SH-SY5Y (cell line): ENCODE measurements around the gene PROK2.

Experiments
- GATA2 ChIP-seq: IDR thresholded peaks from 2 replicates; pipeline ENCODE4 v1.6.1; 2011; ENCODE audit warnings: mild to moderate bottlenecking, low read depth, low read length
- GATA3 ChIP-seq: IDR thresholded peaks from 2 replicates; pipeline ENCODE4 v1.6.1; 2011; ENCODE audit warnings: low read depth, mild to moderate bottlenecking, low read length, moderate library complexity

The PROK2 gene, protein sequence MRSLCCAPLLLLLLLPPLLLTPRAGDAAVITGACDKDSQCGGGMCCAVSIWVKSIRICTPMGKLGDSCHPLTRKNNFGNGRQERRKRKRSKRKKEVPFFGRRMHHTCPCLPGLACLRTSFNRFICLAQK

DNA sequence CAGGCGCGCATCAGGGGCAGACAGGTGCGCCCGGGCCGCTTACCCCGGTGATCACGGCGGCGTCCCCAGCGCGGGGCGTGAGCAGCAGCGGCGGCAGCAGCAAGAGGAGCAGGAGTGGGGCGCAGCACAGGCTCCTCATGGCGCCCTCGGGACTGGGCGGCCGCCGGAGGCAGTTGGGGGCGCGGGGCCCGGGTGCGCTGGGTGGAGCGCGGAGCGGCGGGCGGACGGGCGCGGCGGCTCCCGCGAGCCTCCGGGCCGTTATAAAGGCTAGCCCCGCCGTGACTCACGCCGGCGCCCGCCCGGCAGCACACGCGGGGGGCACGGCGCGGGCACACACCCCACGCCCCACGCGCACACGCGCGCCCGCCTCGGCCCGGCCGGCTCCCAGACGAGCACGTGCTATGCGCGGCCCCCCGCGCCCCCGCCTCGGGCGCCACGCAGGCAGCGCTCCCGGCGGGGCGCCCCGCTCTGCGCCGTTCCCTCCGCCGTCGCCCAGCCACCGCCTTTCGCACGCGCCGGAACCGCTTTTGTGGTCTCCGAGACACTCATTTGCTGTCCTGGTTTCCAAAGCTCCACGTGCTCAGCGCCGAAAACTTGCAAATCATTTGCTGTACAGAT, at the start of gene PROK2:
Gene PROK2 (minus strand): TSS at position 235 of the 618 bp plus-strand sequence. CDS start 96 bp downstream, at position 139.
- TF ChIP-seq GATA3 (no peak), GATA2 (no peak)

DNA sequence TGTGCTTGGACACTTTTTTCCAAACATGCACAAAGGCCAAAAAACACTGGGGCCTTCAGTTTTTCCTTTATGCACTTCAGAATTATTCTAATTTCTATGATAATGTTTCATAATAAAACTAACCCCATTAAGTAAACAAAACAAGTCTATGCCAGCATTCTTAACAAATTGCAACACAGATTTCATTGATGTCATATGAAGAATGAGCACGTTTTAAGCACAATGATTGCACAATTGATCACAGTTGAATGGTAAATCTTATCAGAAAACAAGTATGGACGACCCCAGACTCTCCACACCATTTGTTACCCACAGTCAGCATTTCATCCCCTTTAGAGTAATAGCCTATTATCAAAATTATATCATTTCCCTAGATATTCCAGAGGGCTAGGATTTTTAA, 46.7 kb upstream of the PROK2 start:
- no peak for TF ChIP-seq GATA2
- no peak for TF ChIP-seq GATA3

DNA sequence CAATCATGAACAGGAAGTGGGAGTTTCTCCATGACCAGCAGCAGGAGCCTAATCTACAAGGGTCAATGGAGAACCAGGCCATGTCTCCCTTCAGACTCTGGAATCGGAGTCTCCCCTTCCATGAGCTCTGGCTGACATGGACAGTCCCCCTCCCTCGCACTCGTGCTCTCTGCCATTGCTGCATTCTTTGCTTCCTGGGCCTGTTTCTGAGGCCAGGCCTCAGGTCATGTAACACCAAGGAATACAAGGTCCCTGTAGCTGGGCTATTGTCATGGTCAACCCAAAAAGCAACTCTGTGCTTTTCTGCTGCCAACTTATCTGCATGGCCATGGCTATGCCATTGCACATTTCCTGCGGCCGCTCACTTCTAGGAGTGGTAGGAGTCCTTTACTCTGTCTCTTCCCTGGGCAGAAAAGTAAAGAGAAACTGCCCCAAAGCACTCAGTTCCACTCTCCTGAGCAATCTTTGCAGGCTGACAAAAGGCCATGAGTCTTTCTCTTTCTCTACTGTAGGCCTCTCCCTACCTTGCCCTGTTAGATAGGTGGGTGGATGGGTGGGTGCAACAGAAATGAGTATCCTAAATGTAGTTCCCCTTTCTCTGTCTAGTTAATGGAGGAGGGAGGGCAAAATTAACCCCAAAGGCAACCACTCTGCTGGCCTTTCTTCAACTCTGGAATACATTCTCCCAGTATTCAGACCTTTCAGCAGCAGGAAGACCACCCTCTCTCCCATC, 40.8 kb upstream of the PROK2 start:
- TF ChIP-seq GATA3 (no peak), GATA2 (no peak)

DNA sequence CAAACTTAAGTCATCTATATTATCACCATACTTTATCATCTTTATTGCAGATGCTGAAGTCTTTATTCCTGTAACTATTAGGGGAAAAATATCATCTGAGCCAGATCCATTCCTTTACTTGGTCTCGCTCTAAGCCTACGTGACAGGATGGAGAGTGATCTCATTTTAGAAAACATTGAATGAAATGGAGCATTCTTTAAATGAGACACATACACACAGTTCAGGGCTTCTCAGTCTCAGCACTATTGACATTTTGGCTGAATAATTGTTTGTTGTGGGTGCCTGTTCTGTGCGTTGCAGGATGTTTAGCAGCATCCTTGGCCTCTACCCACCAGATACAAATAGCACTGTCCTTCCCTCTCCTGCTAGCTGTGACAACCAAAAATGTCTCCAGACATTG, 36.2 kb upstream of the PROK2 start:
- no peak for TF ChIP-seq GATA2
- no peak for TF ChIP-seq GATA3

DNA sequence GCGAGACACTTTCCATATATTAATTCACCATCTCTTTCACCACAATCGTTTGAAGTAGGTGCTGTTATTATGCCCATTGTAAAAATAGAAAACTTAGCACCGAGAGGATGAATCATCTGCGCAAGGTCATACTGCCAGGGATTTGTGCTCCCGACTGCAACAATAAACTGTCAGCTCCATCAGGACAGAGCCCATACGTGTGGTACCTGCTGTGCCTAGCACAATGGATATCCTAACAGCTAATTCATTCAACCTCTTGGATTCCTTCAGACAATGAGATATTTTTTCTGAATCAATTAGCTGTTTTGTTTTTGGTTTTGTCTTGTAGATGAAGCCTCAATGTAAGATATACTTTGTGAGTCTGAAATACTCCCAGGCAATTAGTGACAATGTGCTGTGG, 32.3 kb upstream of the PROK2 start:
- TF ChIP-seq GATA3, result no peak
- no peak for TF ChIP-seq GATA2

DNA sequence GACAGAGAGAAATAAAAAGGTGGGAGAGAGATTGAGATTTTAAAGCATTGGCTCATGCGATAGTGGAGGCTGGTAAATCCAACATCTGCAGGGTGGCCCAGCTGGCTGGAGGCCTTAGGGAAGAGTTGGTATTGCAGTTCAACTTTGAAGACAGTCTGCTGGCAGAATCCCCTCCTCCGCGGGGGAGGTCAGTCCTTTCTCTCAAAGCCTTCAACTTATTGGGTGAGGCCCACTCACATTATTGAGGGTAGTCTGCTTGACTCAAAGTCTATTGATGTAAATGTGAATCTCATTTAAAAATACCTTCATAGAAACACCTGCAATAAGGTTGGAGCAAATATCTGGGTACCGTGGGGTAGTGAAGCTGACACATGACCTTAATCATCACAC, 31.8 kb upstream of the PROK2 start:
- no peak for TF ChIP-seq GATA3
- no peak for TF ChIP-seq GATA2

DNA sequence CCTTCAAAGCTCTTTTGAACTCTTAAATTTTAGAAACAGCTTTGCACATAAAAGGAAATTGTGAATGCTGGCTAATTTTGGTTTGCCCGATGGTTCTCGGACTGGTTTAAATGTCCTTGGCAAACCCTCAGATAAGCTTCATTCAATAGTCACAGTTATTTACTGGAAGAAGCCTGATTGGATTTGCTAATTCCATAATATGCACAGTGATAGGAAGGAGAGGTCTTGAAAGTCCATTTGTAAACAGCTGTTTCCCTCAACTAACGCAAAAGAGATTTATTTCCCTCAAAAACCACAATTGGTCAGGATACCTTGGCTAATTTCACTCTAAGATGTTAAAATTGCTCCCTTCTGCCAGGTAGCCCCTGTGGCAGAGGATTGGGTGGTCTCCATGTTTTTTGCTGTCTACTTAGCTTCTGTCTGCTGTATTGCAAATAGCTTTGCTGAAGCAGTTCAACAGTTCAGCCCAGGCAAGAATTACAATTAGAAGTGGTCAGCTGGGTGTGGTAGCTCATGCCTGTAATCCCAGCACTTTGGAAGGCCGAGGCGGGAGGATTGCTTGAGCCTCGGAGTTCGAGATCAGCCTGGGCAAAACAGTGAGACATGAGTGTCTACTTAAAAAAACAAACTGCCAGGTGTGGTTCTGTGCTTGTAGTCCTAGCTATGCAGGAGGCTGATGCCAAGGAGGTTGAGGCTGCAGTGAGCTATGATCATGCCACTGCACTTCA, 30.6 kb upstream of the PROK2 start:
- TF ChIP-seq GATA3, result no peak
- no peak for TF ChIP-seq GATA2

DNA sequence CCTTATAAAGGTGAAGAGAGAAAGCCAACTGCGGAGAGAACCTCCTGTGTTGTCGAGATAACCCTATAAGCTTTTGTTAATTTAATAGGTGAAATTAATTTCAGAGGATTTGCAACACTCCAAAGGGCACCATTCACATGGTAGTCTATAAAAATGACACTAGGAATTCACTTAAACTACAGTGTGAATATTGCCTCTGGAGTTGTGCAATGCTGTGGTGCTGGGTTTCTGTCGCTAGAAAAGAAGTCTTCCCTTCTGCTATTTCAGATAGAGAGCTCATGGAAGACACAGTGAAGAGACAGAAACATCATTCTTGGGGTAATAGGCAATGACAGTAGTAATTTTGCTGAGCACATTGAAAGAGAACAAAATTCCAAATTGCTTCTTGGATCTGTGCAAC, 28.8 kb upstream of the PROK2 start:
- TF ChIP-seq GATA3, result no peak
- TF ChIP-seq GATA2, result no peak

DNA sequence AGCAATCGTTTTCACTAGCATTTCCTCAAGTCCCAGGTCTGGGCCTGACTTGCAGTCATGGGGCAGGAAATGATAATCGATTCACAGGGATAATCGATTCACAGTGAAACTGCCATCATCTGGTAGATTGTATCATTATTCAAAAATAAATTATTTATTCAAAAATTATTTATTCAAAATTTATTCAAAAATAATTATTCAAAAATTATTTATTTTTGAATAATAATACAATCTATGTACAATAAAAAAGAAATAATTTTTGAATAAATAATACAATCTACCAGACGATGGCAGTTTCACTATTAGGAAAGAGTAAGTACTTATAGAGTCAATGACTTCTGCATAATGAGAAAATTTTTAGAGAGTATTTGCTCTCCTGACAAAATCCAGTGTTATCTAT, 28.1 kb upstream of the PROK2 start:
- TF ChIP-seq GATA3 (no peak), GATA2 (no peak)

DNA sequence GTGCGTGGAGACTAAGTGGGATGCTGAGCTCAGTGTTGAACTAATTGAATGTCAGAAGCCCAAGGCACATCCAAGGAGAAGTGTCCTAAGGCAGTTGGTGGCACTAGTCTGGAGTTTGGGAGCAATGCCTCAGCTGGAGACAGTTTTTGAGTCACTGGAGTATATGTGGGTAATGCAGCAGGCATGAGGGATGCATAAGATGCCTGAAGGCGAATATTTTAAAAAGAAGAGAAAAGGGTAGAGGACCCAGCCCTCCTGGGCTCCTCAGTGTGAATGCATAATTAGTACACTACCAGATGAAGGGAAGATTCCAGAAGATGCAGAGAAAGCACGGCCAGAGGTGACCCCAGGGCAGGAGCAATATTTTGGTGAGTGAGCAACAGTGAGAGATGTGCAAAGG, 25.1 kb upstream of the PROK2 start:
- TF ChIP-seq GATA2, result no peak
- TF ChIP-seq GATA3, result no peak

DNA sequence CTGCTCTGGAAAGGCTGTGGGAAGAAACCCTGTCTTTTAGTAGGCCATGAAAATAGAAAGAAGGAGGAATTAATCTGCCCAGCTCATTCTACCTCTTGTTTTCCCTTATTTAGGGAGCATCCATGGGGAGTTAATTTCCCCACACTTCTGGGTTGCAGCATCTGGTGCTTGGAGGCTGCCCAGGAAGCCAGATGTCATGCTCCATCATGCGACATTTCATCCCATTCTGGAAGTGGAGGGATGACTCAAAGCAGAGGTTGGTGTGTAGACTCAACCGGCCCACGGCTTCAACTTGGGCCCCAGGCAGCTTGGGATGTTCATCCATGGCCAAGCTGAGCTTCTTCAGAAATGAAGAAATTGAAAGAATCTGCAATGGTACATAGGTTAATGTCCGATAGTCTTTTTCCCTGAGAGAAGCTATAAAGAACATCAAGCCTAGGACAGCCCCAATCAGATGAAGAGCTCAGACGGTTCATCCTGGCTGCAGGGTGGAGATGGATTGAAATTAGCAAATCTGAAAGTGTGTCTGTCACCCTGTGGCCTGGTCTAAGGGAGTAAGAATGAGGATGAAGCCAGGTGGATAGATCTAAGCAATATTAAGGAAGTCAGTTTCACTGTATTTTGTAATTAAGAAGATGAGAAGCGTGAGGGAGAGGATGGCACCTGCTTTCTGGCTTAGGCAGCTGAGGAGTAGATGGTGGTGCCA, 24.5 kb upstream of the PROK2 start:
- TF ChIP-seq GATA2 (no peak), GATA3 (no peak)

DNA sequence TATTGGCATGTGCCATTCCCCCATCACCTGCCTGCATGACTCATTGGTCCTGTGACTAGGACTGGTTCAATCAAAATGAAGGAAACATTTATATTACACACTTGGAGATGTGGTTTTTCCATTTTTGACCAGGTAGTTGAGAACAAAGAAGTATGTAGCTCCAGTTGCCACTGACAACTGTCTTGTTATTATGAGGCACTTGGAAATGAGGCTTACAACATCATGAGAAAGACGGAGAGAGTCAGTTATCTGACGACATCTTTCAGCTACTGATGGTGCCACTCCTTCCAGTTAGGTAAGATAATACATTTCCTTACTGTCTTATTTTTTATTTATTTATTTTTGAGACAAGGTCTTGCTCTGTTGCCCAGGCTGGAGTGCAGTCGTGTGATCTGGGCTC, 21.8 kb upstream of the PROK2 start:
- no peak for TF ChIP-seq GATA2
- no peak for TF ChIP-seq GATA3

DNA sequence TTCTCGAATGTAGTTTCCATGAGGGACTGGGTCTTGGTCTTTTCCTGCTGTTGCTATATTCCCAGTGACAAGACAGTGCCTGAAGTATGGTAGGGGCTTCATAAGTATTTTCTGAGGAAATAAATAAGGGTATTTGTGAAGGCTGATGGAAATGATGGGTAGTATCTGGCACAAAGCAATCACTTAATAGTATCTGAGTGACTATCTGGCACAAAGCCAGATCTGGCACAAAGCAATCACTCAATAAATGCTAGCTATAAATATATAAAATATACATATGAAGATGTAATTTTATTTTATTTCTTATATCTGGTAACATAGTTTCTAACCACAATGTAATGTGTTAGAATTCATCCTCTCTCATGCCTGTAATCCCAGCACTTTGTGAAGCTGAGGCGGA, 20.7 kb upstream of the PROK2 start:
- no peak for TF ChIP-seq GATA2
- TF ChIP-seq GATA3, result no peak

DNA sequence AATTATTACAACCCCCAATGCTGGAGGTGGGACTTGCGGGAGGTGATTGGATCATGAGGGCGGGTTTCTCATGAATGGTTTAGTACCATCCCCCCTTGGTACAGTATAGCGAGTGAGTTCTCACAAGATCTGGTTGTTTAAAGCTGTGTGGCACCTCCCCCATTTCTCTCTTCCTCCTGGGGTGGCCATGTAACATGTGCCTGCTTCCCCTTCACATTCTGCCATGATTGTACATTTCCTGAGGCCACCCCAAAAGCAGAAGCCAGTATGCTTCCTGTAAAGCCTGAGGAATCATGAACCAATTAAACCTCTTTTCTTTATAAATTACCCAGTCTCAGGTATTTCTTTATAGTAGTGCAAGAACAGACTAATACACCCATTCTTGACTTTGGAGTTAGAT, 20.3 kb upstream of the PROK2 start:
- TF ChIP-seq GATA3 (no peak), GATA2 (no peak)

DNA sequence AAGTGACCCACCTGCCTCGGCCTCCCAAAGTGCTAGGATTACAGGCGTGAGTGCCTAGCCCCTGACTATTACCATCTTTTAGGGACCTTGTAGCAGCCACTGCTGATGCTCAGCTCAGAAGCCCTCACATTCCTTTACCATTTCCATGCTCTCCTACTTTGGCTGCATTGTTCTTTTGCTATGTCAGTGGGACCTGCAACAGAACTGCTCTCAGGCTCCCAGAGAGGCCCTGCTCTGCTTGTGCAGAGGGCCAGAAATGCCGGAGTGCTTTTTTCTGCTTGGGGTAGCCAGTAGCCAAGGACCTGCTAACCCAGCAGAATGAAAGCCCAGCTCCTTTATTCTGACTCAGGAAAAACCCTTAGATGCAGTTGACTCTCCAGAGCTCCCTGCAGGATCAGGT, 18.3 kb upstream of the PROK2 start:
- TF ChIP-seq GATA2, result no peak
- no peak for TF ChIP-seq GATA3
